ENCODE measurements around the gene NSD1.

Gene NSD1

GRCh38 chr5:177186645-177187044 is 53.1 kb downstream of the NSD1 start:
- Histone ChIP-seq H3K36me3 (peaks cover 9% of the 10 kb centered on the region; the same call in 1 of the 2 replicates), H3K9me3 (no peaks in the 10 kb centered on the region), H3K4me1 (0 out of 2 replicates have a peak, but pooled peaks cover 3% of the 10 kb centered on the region), H3K27me3 (no peaks in the 10 kb centered on the region), H3K4me3 (ENCODE audit: low read depth, low read length) (no peak overlapping the region)
- DNase-seq = no peak
- no peak for TF ChIP-seq CTCF (IDR thresholded peaks at IDR 0.05; ENCODE audit: low read depth, low read length)

GRCh38 chr5:177188775-177189174 is 55.2 kb downstream of the NSD1 start:
- Histone ChIP-seq H3K27me3 (no peaks in the 10 kb centered on the region), H3K4me1 (0 out of 2 replicates have a peak, but pooled peaks cover 3% of the 10 kb centered on the region), H3K9me3 (no peaks in the 10 kb centered on the region), H3K4me3 (ENCODE audit: low read depth, low read length) (no peak overlapping the region), H3K36me3 (peaks cover 21% of the 10 kb centered on the region)
- TF ChIP-seq CTCF (IDR thresholded peaks at IDR 0.05; ENCODE audit: low read depth, low read length) = no peak
- DNase-seq = no peak

GRCh38 chr5:177189416-177189815 is 55.8 kb downstream of the NSD1 start:
- no peak for DNase-seq
- peaks cover 22% of the 10 kb centered on the region for H3K36me3 ChIP-seq

GRCh38 chr5:177189965-177190364 is 56.4 kb downstream of the NSD1 start:
- no peak for DNase-seq
- H3K9me3 ChIP-seq = no peaks in the 10 kb centered on the region
- H3K36me3 ChIP-seq = peaks cover 25% of the 10 kb centered on the region
- no peaks in the 10 kb centered on the region for H3K27me3 ChIP-seq
- TF ChIP-seq CTCF (IDR thresholded peaks at IDR 0.05; ENCODE audit: low read depth, low read length) = no peak
- H3K4me1 ChIP-seq = 0 out of 2 replicates have a peak, but pooled peaks cover 3% of the 10 kb centered on the region
- no peak overlapping the region for H3K4me3 ChIP-seq (ENCODE audit: low read depth, low read length)

More at GRCh38 chr5:177189416-177189815, 55.8 kb downstream of the NSD1 start:
- TF ChIP-seq CTCF (IDR thresholded peaks at IDR 0.05; ENCODE audit: low read depth, low read length) = no peak
- no peak overlapping the region for H3K4me3 ChIP-seq (ENCODE audit: low read depth, low read length)
- H3K9me3 ChIP-seq = no peaks in the 10 kb centered on the region
- H3K4me1 ChIP-seq = 0 out of 2 replicates have a peak, but pooled peaks cover 3% of the 10 kb centered on the region
- H3K27me3 ChIP-seq = no peaks in the 10 kb centered on the region

- no peak for TF ChIP-seq CTCF (IDR thresholded peaks at IDR 0.05; ENCODE audit: low read depth, low read length)
- DNase-seq = peak; percentile 13
- Histone ChIP-seq H3K9me3 (no peaks in the 10 kb centered on the region), H3K36me3 (peaks cover 43% of the 10 kb centered on the region), H3K4me3 (ENCODE audit: low read depth, low read length) (no peak overlapping the region), H3K4me1 (no peaks in the 10 kb centered on the region), H3K27me3 (no peaks in the 10 kb centered on the region)
Measured at GRCh38 chr5:177194268-177194667, 60.7 kb downstream of the NSD1 start.

GRCh38 chr5:177195307-177195952 is 61.9 kb downstream of the NSD1 start:
- H3K4me3 ChIP-seq (ENCODE audit: low read depth, low read length) = no peak overlapping the region
- H3K4me1 ChIP-seq = no peaks in the 10 kb centered on the region
- H3K36me3 ChIP-seq = peaks cover 52% of the 10 kb centered on the region
- no peak for DNase-seq
- no peaks in the 10 kb centered on the region for H3K27me3 ChIP-seq
- no peaks in the 10 kb centered on the region for H3K9me3 ChIP-seq
- TF ChIP-seq CTCF (IDR thresholded peaks at IDR 0.05; ENCODE audit: low read depth, low read length) = no peak

Data from BE2C (cell line).